Measurements from ENCODE around the gene OR2W1.

Gene OR2W1

DNA sequence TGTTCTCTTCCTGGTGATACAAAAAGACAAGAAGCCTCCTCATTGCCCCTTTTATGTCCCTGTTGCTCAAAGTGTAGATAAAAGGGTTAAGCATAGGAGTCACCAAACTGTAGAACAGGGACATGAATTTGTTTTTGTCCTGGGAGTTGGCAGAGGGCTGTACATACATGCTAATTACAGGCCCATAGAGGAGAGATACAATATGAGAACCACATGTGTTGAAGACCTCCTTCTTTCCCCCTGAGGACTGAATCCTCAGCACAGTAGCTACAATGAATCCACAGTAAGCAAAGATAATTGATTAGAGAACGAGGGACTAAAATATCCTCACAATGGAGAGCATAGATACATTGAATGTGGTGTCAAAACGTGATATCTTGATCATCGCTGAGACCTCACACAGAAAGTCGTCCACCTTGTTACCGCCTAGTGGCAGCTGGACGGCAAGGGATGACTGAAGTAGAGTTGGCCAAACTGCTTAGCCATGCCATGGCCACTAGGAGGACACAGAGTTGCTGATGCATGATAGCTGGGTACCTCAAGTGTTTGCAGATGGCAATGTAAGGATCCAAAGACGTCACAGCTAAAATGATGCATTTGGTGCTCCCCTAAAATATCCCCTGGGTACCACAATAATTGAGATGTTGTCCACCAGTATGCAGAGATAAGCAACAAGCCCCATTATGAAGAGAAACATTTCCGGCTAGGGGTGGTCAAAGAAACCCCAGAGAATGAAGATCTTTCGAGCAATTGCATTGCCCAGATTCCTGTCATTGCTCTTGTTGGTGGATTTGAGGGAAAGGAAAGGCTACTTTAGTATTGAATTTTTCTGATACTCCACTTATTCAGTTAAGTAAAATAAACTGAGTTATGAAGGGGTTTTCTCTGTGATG is 27.1 kb upstream of the OR2W1 start:
- Histone ChIP-seq H3K79me2 (ENCODE audit: control insufficient read depth, low read length) (no peaks in the 10 kb centered on the region), H3K9me3 (ENCODE audit: control insufficient read depth, insufficient read depth, low read length) (no peaks in the 10 kb centered on the region), H3K9me2 (replicated peaks; ENCODE audit: control insufficient read depth, low read length) (no peaks in the 10 kb centered on the region), H3K27me3 (ENCODE audit: control insufficient read depth, low read length) (peaks cover 6% of the 10 kb centered on the region), H3K27ac (ENCODE audit: low read depth, low read length) (no peak overlapping the region), H3K4me3 (ENCODE audit: low read length) (no peak overlapping the region), H4K20me1 (ENCODE audit: control insufficient read depth, insufficient read depth, low read depth, low read length) (no peaks in the 10 kb centered on the region), H3K4me1 (ENCODE audit: control insufficient read depth, low read length) (no peaks in the 10 kb centered on the region), H3K4me2 (ENCODE audit: low read length) (no peak overlapping the region), H3F3A (ENCODE audit: control insufficient read depth, insufficient read depth) (no peaks in the 10 kb centered on the region), H3K36me3 (ENCODE audit: control insufficient read depth, low read length) (no peaks in the 10 kb centered on the region)
- TF ChIP-seq EZH2phosphoT487 (IDR thresholded peaks at IDR 0.05; ENCODE audit: borderline replicate concordance, low read length) = no peak
- TF ChIP-seq, protein P1, sequence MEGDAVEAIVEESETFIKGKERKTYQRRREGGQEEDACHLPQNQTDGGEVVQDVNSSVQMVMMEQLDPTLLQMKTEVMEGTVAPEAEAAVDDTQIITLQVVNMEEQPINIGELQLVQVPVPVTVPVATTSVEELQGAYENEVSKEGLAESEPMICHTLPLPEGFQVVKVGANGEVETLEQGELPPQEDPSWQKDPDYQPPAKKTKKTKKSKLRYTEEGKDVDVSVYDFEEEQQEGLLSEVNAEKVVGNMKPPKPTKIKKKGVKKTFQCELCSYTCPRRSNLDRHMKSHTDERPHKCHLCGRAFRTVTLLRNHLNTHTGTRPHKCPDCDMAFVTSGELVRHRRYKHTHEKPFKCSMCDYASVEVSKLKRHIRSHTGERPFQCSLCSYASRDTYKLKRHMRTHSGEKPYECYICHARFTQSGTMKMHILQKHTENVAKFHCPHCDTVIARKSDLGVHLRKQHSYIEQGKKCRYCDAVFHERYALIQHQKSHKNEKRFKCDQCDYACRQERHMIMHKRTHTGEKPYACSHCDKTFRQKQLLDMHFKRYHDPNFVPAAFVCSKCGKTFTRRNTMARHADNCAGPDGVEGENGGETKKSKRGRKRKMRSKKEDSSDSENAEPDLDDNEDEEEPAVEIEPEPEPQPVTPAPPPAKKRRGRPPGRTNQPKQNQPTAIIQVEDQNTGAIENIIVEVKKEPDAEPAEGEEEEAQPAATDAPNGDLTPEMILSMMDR (IDR thresholded peaks at IDR 0.05; ENCODE audit: low read depth, low read length, poor library complexity, severe bottlenecking) = peak; percentile 52

DNA sequence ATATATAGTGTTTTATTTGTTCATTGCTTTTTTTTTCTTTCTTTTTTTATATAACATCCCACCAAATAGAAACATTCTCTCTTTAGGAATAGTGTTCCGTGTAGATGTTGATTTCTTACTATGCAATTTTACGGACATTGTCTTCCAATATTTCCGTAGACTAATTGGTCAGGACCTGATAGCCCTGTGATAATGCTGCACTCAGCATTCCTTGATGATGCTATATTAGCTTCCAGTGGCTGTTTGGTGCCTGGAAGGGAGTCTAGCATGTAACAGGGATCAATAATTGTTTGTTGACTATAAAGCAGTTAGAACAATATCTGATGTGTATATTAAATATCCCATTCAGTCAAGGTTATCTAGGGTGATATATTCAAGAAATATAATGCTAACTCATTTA is 6.7 kb upstream of the OR2W1 start:
- no peak overlapping the region for H3K4me2 ChIP-seq (ENCODE audit: low read length)
- no peaks in the 10 kb centered on the region; the same call in 1 of the 2 replicates for H3K9me2 ChIP-seq (replicated peaks; ENCODE audit: control insufficient read depth, low read length)
- no peak overlapping the region for H3K4me3 ChIP-seq (ENCODE audit: low read length)
- no peaks in the 10 kb centered on the region for H3K4me1 ChIP-seq (ENCODE audit: control insufficient read depth, low read length)
- H3F3A ChIP-seq (ENCODE audit: control insufficient read depth, insufficient read depth) = no peaks in the 10 kb centered on the region
- no peaks in the 10 kb centered on the region for H3K79me2 ChIP-seq (ENCODE audit: control insufficient read depth, low read length)
- H3K27ac ChIP-seq (ENCODE audit: low read depth, low read length) = no peak overlapping the region
- no peaks in the 10 kb centered on the region for H3K36me3 ChIP-seq (ENCODE audit: control insufficient read depth, low read length)
- H3K9me3 ChIP-seq (ENCODE audit: control insufficient read depth, insufficient read depth, low read length) = no peaks in the 10 kb centered on the region
- H4K20me1 ChIP-seq (ENCODE audit: control insufficient read depth, insufficient read depth, low read depth, low read length) = no peaks in the 10 kb centered on the region
- TF ChIP-seq, protein P1 (IDR thresholded peaks at IDR 0.05; ENCODE audit: low read depth, low read length, poor library complexity, severe bottlenecking) = no peak
- no peak for TF ChIP-seq EZH2phosphoT487 (IDR thresholded peaks at IDR 0.05; ENCODE audit: borderline replicate concordance, low read length)
- no peaks in the 10 kb centered on the region for H3K27me3 ChIP-seq (ENCODE audit: control insufficient read depth, low read length)

DNA sequence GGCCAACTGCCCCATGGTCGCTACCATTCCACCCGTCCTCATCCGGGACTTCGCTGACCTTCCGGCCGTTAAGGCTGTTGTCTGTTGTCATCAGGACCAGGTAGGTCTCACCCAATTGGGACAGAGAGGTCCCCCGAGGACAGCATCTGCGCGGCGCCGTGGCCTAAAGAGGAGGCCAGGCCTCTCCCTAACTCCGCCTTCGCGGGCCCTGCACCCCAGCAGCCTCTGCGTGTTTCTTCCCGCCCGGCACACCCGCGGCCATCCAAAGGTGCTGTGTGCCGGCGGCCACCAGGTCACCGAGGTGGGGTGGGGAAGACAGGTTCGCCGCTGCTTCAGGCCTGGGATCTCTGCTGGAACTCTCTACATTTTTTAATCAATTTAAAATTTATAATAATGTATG is 9.0 kb downstream of the OR2W1 start:
- Histone ChIP-seq H3K27ac (ENCODE audit: low read depth, low read length) (no peak overlapping the region), H3K4me1 (ENCODE audit: control insufficient read depth, low read length) (no peaks in the 10 kb centered on the region), H3K27me3 (ENCODE audit: control insufficient read depth, low read length) (no peaks in the 10 kb centered on the region), H3K4me3 (ENCODE audit: low read length) (no peak overlapping the region), H3K4me2 (ENCODE audit: low read length) (no peak overlapping the region), H3K9me3 (ENCODE audit: control insufficient read depth, insufficient read depth, low read length) (no peaks in the 10 kb centered on the region), H3K9me2 (replicated peaks; ENCODE audit: control insufficient read depth, low read length) (no peaks in the 10 kb centered on the region), H3K79me2 (ENCODE audit: control insufficient read depth, low read length) (no peaks in the 10 kb centered on the region), H3F3A (ENCODE audit: control insufficient read depth, insufficient read depth) (no peaks in the 10 kb centered on the region), H4K20me1 (ENCODE audit: control insufficient read depth, insufficient read depth, low read depth, low read length) (no peaks in the 10 kb centered on the region), H3K36me3 (ENCODE audit: control insufficient read depth, low read length) (no peaks in the 10 kb centered on the region)
- TF ChIP-seq EZH2phosphoT487 (IDR thresholded peaks at IDR 0.05; ENCODE audit: borderline replicate concordance, low read length) = no peak
- TF ChIP-seq, protein P1 (IDR thresholded peaks at IDR 0.05; ENCODE audit: low read depth, low read length, poor library complexity, severe bottlenecking) = no peak
